Neutrophil (primary cell): ENCODE results near the gene PTPA.

Source experiments
- H3K27ac ChIP-seq: fragments of 200-600 bp; sonication (generic); 2 replicates; pipeline ENCODE4 v1.5.1; 2016; ENCODE audit warnings: mild to moderate bottlenecking, moderate library complexity
- H3K27me3 ChIP-seq: fragments of 200-600 bp; sonication (generic); 2 replicates; pipeline ENCODE4 v1.6.0; 2016; ENCODE audit warnings: mild to moderate bottlenecking
- H3K36me3 ChIP-seq: fragments of 200-600 bp; sonication (generic); 2 replicates; pipeline ENCODE4 v1.5.1; 2017
- H3K4me1 ChIP-seq, 2 experiments: fragments of 200-600 bp in 1 of 2; sonication (generic) in 1 of 2; 1 replicate in 1 of 2; 2 replicates in 1 of 2; pipeline versions ENCODE4 v1.5.1 to v1.6.1; 2013 to 2016; ENCODE audit warnings: low read depth in 1 of 2, low read length in 1 of 2, mild to moderate bottlenecking in 1 of 2, moderate library complexity in 1 of 2; ENCODE audit not compliant: control insufficient read depth in 1 of 2, insufficient read depth in 1 of 2
- H3K4me3 ChIP-seq, 2 experiments: fragments of 200-600 bp in 1 of 2; sonication (generic) in 1 of 2; 1 replicate in 1 of 2; 2 replicates in 1 of 2; pipeline ENCODE4 v1.5.1; 2013 to 2016; ENCODE audit warnings: low read depth in 1 of 2, low read length in 1 of 2, mild to moderate bottlenecking in 1 of 2, moderate library complexity in 1 of 2
- H3K9me3 ChIP-seq: fragments of 200-600 bp; sonication (generic); 2 replicates; pipeline ENCODE4 v1.5.1; 2016
- TF ChIP-seq, protein P1 (sequence below): fragments of 200-600 bp; sonication (generic); IDR thresholded peaks from 2 replicates; pipeline ENCODE4 v1.5.1; 2016; ENCODE audit warnings: antibody characterized with exemption

Gene PTPA

GRCh38 chr9:129074106-129074505 lies 37.1 kb upstream of the PTPA start:
- Histone ChIP-seq H3K9me3 (no peaks in the 10 kb centered on the region), H3K36me3 (peaks cover 31% of the 10 kb centered on the region), H3K27me3 (no peaks in the 10 kb centered on the region), H3K4me3 (no peak overlapping the region), H3K4me1 (peaks cover 0 to 2% of the 10 kb centered on the region in 2 experiments), H3K27ac (no peak overlapping the region)
- TF ChIP-seq, protein P1, sequence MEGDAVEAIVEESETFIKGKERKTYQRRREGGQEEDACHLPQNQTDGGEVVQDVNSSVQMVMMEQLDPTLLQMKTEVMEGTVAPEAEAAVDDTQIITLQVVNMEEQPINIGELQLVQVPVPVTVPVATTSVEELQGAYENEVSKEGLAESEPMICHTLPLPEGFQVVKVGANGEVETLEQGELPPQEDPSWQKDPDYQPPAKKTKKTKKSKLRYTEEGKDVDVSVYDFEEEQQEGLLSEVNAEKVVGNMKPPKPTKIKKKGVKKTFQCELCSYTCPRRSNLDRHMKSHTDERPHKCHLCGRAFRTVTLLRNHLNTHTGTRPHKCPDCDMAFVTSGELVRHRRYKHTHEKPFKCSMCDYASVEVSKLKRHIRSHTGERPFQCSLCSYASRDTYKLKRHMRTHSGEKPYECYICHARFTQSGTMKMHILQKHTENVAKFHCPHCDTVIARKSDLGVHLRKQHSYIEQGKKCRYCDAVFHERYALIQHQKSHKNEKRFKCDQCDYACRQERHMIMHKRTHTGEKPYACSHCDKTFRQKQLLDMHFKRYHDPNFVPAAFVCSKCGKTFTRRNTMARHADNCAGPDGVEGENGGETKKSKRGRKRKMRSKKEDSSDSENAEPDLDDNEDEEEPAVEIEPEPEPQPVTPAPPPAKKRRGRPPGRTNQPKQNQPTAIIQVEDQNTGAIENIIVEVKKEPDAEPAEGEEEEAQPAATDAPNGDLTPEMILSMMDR: no peak

DNA sequence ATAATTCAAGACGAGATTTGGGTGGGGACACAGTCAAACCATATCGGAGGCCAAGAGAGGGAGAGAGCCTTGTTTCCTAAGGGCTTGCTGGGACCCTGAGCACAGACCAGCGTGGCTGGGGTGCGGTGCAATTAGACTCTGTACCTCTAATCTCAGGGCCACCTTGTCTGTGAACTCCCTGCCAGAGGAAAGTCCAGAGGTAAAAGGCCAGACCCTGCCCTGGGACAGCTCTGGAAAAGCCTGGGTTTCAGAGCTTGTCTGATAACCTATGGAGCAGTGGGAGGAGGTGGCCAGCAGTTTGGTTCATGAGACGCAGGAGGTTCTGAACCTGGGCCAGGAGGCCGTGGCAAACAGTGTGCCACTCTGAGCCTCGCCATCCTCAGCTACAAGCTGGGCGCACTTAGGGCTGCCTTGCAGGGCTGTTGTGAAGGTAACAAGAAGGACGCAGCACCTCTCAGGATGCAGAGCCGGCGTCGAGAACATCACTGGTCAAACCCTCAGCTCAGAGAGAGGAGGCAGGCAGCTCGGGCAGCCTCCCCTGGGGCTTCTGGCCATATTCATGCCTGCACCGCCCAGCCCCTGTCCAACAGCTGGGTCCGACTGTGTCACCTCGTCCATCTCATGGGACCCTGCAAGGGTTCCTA lies 35.1 kb upstream of the PTPA start:
- no peaks in the 10 kb centered on the region for H3K27me3 ChIP-seq
- H3K36me3 ChIP-seq: peaks cover 11% of the 10 kb centered on the region
- no peaks in the 10 kb centered on the region for H3K9me3 ChIP-seq
- no peak overlapping the region for H3K4me3 ChIP-seq
- H3K4me1 ChIP-seq: peaks cover 9 to 10% of the 10 kb centered on the region in 2 experiments
- no peak overlapping the region for H3K27ac ChIP-seq
- TF ChIP-seq, protein P1: no peak

DNA sequence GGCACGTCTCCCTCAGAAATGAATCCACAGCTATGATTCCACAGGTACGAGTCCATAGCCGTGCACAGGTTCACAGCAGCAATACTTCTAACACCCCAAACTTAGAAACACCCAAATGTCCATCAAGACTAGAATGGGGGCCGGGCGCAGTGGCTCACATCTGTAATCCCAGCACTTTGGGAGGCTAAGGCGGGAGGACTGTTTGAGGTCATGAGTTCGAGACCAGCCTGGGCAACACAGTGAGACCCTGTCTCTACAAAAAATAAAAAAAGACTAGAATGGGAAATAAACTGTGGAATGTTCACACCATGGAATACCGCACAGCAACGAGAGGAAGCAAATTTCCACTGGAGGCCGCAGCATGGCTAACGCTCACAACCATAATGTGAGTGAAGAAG lies 34.6 kb upstream of the PTPA start:
- Histone ChIP-seq H3K4me3 (no peak overlapping the region), H3K4me1 (peaks cover 12 to 15% of the 10 kb centered on the region in 2 experiments), H3K27me3 (no peaks in the 10 kb centered on the region), H3K27ac (no peak overlapping the region), H3K36me3 (peaks cover 6% of the 10 kb centered on the region), H3K9me3 (no peaks in the 10 kb centered on the region)
- TF ChIP-seq, protein P1: no peak

GRCh38 chr9:129077236-129077635 lies 34.0 kb upstream of the PTPA start:
- TF ChIP-seq, protein P1: no peak

DNA sequence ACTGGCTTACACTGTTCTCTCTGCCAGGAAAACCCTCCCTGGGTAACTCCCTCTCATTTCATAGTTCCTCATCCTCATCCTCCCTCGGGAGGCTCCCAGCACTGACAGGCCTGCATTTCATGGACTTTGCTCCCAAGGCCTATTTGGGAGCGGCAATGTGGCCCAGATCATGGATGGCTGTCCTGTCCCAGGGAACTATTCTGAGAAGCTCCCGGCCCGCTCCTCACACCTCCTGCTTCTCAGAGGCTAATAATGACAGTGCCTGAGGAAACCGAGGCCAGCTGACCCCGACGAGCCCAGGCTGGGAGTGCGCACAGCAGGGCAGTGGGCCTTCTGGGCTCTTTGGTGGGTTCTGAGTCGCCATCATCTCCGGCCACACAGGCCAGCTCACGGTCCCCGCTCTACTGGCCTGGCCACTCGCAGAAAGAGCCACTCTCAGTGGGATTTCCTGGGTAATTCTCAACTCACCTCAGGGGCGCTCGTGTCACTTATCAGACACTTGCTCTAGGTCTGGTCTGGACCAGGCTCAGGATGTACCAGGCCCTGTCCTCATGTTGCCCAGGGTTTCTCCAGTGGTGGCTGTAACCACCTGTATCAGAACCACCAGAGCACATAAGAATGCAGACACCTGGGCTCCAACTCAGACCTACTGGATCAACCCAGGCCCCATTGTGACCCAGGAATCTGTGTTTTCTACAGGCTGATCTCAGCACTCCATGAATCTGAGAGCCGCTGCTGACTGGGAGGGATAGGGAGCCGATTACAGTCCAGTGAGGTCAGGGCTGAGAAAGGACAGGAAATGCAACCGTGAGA lies 32.3 kb upstream of the PTPA start:
- TF ChIP-seq, protein P1: no peak
- Histone ChIP-seq H3K36me3 (no peaks in the 10 kb centered on the region), H3K27me3 (no peaks in the 10 kb centered on the region)

More at GRCh38 chr9:129077236-129077635, 34.0 kb upstream of the PTPA start:
- no peak overlapping the region for H3K27ac ChIP-seq
- H3K4me1 ChIP-seq: peaks cover 18 to 21% of the 10 kb centered on the region in 2 experiments
- H3K4me3 ChIP-seq: no peak overlapping the region
- no peaks in the 10 kb centered on the region for H3K36me3 ChIP-seq
- no peaks in the 10 kb centered on the region for H3K9me3 ChIP-seq
- H3K27me3 ChIP-seq: no peaks in the 10 kb centered on the region

More for the DNA sequence above, 32.3 kb upstream of the PTPA start:
- Histone ChIP-seq H3K4me1 (peaks cover 21 to 24% of the 10 kb centered on the region in 2 experiments), H3K4me3 (no peak overlapping the region), H3K9me3 (no peaks in the 10 kb centered on the region), H3K27ac (no peak overlapping the region)
